ENCODE data around the gene SLC26A6. TPM values are rescaled to one million over a fixed set of nuclear protein-coding genes. Genes with fewer than 3 reads are reported as not detected.

The SLC26A6 gene
- polyA plus RNA-seq, 1 experiment, result 23.1 TPM

DNA sequence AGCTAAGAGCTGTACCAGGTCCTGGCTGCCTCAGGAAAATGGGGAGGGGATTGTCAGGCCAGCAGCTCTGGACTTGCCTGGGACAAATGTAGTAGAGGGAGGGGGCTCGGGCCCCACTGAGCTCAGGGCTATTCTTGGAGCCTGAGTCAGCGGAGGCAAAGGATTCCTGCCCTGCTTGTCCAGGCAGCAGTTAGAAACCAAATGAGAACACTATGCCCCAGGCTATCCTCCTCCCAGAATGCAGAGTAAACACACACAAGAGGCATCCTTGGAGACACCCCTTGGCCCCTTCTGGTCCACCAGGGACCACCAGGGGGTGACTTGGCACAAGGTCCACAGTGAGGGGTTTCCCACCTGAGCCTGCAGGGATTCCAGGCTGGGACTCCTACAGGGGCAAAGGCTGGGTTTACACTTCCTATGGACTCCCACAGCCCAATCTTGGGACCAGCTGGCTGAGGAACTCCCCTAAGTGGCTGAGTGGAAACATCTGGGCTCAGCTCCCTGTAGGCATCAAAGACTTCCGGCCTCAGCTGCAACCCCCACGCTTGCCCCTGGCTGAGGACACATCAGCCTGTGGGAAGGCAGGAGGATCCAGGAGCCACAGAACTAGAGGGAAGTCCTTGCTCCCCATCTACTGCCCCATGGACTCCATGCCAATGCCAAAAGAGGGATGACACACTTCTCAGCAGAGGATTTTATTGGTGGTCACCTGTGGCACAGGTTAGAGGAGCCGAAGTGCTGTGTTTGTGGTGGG lies 36.8 kb downstream of the SLC26A6 start:
- TF ChIP-seq, protein P1, sequence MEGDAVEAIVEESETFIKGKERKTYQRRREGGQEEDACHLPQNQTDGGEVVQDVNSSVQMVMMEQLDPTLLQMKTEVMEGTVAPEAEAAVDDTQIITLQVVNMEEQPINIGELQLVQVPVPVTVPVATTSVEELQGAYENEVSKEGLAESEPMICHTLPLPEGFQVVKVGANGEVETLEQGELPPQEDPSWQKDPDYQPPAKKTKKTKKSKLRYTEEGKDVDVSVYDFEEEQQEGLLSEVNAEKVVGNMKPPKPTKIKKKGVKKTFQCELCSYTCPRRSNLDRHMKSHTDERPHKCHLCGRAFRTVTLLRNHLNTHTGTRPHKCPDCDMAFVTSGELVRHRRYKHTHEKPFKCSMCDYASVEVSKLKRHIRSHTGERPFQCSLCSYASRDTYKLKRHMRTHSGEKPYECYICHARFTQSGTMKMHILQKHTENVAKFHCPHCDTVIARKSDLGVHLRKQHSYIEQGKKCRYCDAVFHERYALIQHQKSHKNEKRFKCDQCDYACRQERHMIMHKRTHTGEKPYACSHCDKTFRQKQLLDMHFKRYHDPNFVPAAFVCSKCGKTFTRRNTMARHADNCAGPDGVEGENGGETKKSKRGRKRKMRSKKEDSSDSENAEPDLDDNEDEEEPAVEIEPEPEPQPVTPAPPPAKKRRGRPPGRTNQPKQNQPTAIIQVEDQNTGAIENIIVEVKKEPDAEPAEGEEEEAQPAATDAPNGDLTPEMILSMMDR (IDR thresholded peaks at IDR 0.05; ENCODE audit: low read depth, low read length), result no peak

DNA sequence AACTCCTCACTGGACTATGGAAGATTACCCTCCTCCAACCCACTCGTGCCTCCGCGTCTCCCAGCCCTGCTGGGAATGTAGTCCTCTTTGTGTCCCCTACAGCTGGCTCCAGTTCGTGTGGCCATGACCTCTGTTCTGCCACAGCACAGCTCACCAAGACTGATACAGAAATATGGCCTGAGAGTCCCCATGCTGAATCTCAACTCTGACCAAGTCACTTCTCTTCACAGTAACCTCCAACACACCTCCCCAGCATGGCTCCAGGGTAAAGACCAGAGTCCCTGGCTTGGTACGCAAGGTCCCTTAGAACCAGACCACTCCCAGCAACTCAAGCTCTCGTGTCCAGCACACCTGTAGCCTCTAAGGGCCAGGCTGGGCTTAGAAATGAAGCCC lies 37.9 kb downstream of the SLC26A6 start:
- POLR2A ChIA-PET, result interaction anchor here (1.0 to 2.1 kb wide), 3 partner anchors 37 to 66 kb away, joined by 3 to 10 read pairs (median 6); partner anchors contain the start of genes CELSR3 and SLC26A6
- Histone ChIP-seq H3K27me3 (ENCODE audit: control insufficient read depth, insufficient read depth, low read length) (no peaks in the 10 kb centered on the region), H3K9me3 (ENCODE audit: control insufficient read depth, insufficient read depth, low read length) (no peaks in the 10 kb centered on the region; the same call in 1 of the 2 replicates), H3K4me3 (ENCODE audit: low read depth, low read length) (no peak overlapping the region), H3K27ac (ENCODE audit: low read depth, low read length) (peak overlapping the region; percentile 99)
- CTCF ChIA-PET, result interaction anchor here (1.3 kb wide), 1 partner anchor 38 kb away, joined by 4 read pairs; no protein-coding TSS in a partner anchor
- TF ChIP-seq, protein P1 (IDR thresholded peaks at IDR 0.05; ENCODE audit: low read depth, low read length), result no peak
- no peak for DNase-seq (ENCODE audit: low read depth, low spot score)

More for the DNA sequence above, 36.8 kb downstream of the SLC26A6 start:
- H3K9me3 ChIP-seq (ENCODE audit: control insufficient read depth, insufficient read depth, low read length), result no peaks in the 10 kb centered on the region; the same call in 1 of the 2 replicates
- H3K27me3 ChIP-seq (ENCODE audit: control insufficient read depth, insufficient read depth, low read length), result no peaks in the 10 kb centered on the region
- peak; percentile 90 for DNase-seq (ENCODE audit: low read depth, low spot score)
- ChIA-PET CTCF (interaction anchor here (0.6 to 1.3 kb wide), 3 partner anchors 11 to 40 kb away, joined by 3 to 4 read pairs (median 3); partner anchors contain the start of genes SLC26A6 and UQCRC1), POLR2A (interaction anchor here (0.6 to 2.1 kb wide), 11 partner anchors 14 to 309 kb away, joined by 3 to 17 read pairs (median 4); partner anchors contain the start of genes ATRIP, CELSR3, PFKFB4 and SLC26A6)
- H3K27ac ChIP-seq (ENCODE audit: low read depth, low read length), result peak overlapping the region; percentile 99
- H3K4me3 ChIP-seq (ENCODE audit: low read depth, low read length), result peak overlapping the region; percentile 17; the same call in 1 of the 2 replicates

DNA sequence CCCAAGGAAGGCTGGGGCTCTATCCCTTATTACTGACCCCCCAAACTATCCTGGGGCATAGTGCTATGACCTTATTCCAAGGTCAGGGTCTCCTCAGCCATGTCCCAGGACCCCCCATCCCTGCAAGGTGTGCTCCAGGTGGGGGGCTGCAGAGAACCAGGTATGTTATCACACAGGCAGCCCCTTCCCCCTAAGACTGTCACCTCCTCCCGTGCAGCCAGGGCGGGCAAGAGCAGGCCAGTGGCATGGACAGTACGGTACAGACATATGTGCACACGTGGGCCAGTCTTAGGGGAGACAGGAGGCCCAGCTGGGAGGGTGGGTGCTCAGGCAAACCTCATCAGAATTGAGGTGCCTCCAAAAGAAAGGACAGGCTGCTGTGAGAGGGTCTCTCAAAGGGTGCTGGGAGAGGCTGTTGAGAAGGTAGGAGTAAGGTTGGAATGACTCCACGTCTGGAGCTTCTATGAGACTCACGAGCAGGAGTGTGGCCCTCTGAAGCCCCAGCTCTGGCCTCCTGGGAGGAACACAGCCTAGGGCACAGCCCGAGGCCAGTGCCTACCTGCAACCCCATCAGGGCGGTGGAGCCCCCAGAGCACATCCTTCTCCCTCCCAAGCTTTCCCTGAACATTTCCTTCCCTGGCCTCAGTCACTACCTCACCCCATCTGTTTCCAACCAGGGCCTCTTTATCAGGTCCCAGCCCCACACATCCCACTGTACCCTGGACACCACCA lies 38.4 kb downstream of the SLC26A6 start:
- Histone ChIP-seq H3K27me3 (ENCODE audit: control insufficient read depth, insufficient read depth, low read length) (no peaks in the 10 kb centered on the region), H3K4me3 (ENCODE audit: low read depth, low read length) (no peak overlapping the region), H3K27ac (ENCODE audit: low read depth, low read length) (peak overlapping the region; percentile 99), H3K9me3 (ENCODE audit: control insufficient read depth, insufficient read depth, low read length) (no peaks in the 10 kb centered on the region; the same call in 1 of the 2 replicates)
- TF ChIP-seq, protein P1 (IDR thresholded peaks at IDR 0.05; ENCODE audit: low read depth, low read length), result no peak
- ChIA-PET POLR2A (interaction anchor here (1.8 to 2.1 kb wide), 2 partner anchors 36 to 39 kb away, joined by 6 to 10 read pairs; partner anchors contain the start of gene SLC26A6), CTCF (interaction anchor here (1.3 kb wide), 1 partner anchor 38 kb away, joined by 4 read pairs; no protein-coding TSS in a partner anchor)
- DNase-seq (ENCODE audit: low read depth, low spot score), result no peak

DNA sequence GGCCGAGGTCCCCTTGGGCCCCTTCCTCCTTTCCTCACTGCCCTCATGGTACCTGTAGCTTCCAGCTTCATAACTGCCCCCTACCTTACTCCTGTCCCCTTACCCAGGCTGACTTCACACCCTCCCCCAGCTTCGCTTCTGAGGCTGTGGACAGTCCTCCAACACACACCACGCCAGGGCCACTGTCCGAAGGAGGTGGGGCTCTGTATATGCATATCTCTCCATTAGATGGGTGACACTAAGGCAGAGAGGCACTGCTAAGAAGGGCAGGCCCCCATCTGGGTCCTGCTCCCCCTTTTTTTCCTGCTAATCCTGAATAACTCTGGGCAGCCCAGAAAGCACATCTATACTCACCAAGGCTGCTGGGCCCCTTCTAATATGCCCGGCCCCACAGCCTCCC lies 39.1 kb downstream of the SLC26A6 start:
- no peaks in the 10 kb centered on the region for H3K27me3 ChIP-seq (ENCODE audit: control insufficient read depth, insufficient read depth, low read length)
- peak overlapping the region; percentile 99 for H3K27ac ChIP-seq (ENCODE audit: low read depth, low read length)
- H3K4me3 ChIP-seq (ENCODE audit: low read depth, low read length), result no peak overlapping the region
- TF ChIP-seq, protein P1 (IDR thresholded peaks at IDR 0.05; ENCODE audit: low read depth, low read length), result no peak
- ChIA-PET POLR2A (interaction anchor here (1.8 kb wide), 1 partner anchor 39 kb away, joined by 10 read pairs; the partner anchor contains the start of gene SLC26A6), CTCF (no interaction called here)
- DNase-seq (ENCODE audit: low read depth, low spot score), result no peak
- no peaks in the 10 kb centered on the region; the same call in 1 of the 2 replicates for H3K9me3 ChIP-seq (ENCODE audit: control insufficient read depth, insufficient read depth, low read length)
